HG03196 (cell line): ENCODE data around the gene ADGRF5.

Experiments
- ATAC-seq: cut with Tn5 transposase; IDR thresholded peaks from one replicate; pipeline ENCODE4 v1.9.1; 2021; ENCODE audit not compliant: unreplicated experiment

ADGRF5 gene, protein sequence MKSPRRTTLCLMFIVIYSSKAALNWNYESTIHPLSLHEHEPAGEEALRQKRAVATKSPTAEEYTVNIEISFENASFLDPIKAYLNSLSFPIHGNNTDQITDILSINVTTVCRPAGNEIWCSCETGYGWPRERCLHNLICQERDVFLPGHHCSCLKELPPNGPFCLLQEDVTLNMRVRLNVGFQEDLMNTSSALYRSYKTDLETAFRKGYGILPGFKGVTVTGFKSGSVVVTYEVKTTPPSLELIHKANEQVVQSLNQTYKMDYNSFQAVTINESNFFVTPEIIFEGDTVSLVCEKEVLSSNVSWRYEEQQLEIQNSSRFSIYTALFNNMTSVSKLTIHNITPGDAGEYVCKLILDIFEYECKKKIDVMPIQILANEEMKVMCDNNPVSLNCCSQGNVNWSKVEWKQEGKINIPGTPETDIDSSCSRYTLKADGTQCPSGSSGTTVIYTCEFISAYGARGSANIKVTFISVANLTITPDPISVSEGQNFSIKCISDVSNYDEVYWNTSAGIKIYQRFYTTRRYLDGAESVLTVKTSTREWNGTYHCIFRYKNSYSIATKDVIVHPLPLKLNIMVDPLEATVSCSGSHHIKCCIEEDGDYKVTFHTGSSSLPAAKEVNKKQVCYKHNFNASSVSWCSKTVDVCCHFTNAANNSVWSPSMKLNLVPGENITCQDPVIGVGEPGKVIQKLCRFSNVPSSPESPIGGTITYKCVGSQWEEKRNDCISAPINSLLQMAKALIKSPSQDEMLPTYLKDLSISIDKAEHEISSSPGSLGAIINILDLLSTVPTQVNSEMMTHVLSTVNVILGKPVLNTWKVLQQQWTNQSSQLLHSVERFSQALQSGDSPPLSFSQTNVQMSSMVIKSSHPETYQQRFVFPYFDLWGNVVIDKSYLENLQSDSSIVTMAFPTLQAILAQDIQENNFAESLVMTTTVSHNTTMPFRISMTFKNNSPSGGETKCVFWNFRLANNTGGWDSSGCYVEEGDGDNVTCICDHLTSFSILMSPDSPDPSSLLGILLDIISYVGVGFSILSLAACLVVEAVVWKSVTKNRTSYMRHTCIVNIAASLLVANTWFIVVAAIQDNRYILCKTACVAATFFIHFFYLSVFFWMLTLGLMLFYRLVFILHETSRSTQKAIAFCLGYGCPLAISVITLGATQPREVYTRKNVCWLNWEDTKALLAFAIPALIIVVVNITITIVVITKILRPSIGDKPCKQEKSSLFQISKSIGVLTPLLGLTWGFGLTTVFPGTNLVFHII (N-terminal part only)

GRCh38 chr6:46921731-46922130, at the start of gene ADGRF5:
Gene ADGRF5 (minus strand): TSS chr6:46921938. CDS start chr6:46906762, 15,176 bp downstream.
- no peak for ATAC-seq

DNA sequence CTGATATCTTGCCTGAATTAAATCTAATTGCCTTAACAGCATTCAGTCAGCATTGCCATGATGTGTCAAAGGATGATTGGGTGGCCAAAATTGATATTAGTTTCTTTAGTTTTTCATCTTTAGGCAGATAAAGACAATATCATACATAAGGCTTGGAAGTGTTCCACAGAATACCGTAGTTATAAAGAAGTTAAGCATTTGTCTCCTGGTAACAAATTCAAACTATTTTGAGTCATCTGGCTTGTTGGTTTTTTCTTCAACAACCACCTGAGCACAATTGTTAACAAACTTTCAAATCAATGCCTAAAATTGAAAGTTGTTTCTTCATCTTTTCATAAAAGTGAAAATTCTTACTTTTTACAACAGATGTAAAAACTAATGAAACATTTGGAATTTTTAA, 47.5 kb upstream of the ADGRF5 start:
- ATAC-seq: no peak

DNA sequence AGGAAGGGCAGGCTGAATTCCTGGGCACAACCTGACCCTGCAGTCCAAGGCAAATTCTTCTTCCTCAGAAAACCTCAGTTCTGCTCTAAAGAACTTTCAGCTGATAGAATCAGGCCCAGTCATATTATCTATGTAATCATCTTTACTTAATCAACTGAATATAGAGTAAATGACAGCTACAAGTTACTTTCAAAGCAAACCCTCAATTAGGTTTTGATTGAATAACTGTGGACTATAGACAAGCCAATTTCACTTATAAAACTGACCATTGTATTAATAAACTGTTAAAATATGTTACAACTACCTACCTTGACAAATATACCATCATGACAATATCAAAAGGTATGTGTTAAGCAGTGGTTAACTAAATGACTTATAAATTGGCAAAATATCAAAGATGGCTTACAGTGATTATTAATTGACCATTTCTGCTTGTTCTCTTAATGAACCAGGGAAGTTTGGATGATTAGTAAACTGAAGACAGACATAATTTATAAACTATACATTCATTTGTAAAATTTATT, 46.1 kb upstream of the ADGRF5 start:
- ATAC-seq: no peak

GRCh38 chr6:46964716-46965519, 43.2 kb upstream of the ADGRF5 start:
- ATAC-seq: no peak

DNA sequence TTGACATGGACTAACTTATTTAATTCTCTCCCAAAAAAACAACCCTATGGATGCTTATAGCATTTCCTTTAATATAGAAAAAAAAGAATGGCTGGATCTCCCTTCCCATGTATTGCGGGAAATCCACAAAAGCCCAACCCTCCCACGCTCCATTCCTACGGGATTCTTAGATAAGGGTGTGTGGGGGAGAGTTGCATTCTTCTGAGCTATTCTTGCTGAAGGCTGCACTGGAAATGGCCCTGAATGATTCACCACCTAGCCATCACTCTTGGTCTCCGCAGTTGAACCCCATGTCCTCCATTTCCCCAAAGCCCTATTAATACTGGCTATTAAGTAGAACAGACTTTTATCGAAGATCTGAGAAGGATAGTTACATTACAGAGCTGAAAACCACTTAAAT, 41.9 kb upstream of the ADGRF5 start:
- no peak for ATAC-seq

DNA sequence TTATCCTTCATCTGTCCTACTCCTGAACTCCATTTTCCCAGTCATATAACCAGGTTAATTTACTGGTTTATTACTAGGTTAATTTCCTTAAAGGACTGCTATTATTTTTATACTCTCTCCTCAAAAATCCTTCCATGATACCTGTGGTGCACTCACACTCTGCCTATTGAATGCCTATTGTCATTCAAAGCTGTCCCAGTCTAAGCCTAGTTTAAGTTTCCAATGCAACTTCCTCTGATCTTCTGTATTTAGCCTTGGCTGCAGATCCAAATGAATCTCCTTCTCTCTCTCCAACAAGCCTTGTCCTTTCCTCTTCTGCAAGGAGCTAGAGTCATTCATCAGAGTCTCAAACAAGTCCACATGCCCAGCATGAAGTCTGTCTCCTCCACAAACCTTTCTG, 41.3 kb upstream of the ADGRF5 start:
- no peak for ATAC-seq

GRCh38 chr6:46961711-46962110, 40.0 kb upstream of the ADGRF5 start:
- ATAC-seq: no peak

GRCh38 chr6:46961232-46961631, 39.5 kb upstream of the ADGRF5 start:
- no peak for ATAC-seq

GRCh38 chr6:46959419-46959818, 37.7 kb upstream of the ADGRF5 start:
- no peak for ATAC-seq

DNA sequence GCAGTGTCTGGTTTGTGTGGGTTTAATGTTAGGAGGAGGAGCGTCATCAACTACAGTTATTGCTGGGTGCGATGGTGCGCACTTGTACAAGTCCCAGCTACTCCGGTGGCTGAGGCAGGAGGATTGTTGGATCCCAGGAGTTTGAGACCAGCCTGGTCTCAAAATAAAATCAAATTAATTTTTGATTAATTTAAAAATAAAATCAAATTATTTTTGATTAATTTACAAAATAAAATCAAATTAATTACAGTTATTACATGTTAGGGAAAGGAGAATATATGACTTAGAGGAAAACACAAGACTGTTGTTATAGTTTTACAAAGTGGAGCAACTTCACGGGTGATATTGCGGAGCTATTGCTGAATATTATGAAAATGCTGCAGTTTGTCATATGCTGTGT, 34.7 kb upstream of the ADGRF5 start:
- ATAC-seq: no peak

DNA sequence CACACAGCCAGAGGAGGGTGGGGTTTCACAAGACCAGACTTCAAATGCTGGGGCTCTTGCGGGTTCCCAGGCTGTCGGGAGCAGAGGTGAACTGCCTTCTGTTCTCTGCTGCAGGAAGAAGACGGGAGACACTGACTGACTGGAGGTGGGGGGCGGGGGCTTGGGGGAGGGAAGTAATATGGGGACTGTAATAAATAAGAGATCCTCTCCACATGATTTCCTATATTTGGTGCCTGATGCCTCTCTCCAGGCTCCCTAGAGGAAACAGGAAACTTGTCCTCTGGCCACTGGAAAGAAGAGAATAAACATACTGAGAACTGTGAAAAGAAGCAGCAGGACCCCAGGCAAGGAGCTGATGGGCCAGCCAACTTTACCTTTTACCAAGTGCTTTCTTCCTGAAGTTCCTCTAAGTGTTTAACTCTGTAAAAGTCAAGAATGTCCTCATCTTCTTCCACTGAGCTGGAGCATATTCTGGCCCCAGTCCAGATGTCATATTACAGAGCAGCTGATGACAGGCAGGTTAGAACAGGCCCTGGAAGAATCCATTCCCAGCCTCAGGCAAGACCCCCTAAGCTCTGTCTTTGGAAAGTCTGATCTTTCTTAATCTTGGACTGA, 33.2 kb upstream of the ADGRF5 start:
- no peak for ATAC-seq

GRCh38 chr6:46953921-46954320, 32.2 kb upstream of the ADGRF5 start:
- ATAC-seq: no peak

DNA sequence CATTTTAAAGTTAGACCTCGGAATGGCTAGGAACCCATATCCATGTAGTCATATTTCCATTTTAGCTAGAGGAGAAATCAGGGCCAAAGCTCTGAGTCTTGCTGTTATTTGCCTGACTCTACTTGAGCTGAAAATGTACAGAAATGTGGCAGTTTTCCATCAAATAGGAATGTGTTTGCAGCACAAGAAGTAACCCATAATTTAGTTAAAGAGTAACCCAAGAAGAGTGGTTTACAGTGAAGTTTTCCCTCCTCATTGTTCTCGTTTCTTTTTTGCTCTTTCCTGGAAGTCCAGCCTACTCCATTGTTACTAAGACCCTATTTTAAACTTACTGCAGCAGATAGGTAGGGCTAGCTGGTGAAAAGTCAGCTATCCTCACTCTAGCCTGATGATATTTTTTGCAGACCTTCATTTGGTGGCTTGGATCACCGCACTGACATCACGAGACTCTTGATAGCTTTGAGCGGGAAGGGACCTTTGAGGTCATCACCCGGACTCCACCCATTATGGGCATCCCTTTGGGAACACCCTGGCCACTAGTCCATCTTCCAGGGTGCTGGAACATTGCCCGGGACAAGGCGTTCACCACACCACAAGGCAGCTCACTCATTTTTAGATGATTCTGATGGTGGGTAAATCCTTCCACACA, 28.0 kb upstream of the ADGRF5 start:
- no peak for ATAC-seq

GRCh38 chr6:46948699-46949098, 27.0 kb upstream of the ADGRF5 start:
- no peak for ATAC-seq

DNA sequence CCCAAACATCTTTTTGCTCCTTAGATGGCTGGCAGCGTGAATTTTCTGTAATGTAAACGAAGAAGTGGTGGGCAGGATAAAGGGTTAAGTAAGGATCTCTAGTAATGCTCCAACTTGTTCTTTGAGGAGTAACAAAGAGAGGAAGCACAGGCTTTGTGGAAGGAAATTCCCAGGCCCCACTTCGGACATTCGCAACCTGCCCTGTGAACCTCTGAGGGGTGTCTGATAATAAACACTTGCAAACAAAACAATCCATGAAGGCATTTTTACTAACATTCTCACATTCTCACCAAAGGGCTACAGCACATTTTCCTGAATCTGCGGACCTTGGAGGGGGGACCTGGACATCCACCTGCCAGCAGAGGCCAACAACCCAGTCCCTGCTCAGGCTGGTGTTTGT, 25.8 kb upstream of the ADGRF5 start:
- ATAC-seq: no peak

DNA sequence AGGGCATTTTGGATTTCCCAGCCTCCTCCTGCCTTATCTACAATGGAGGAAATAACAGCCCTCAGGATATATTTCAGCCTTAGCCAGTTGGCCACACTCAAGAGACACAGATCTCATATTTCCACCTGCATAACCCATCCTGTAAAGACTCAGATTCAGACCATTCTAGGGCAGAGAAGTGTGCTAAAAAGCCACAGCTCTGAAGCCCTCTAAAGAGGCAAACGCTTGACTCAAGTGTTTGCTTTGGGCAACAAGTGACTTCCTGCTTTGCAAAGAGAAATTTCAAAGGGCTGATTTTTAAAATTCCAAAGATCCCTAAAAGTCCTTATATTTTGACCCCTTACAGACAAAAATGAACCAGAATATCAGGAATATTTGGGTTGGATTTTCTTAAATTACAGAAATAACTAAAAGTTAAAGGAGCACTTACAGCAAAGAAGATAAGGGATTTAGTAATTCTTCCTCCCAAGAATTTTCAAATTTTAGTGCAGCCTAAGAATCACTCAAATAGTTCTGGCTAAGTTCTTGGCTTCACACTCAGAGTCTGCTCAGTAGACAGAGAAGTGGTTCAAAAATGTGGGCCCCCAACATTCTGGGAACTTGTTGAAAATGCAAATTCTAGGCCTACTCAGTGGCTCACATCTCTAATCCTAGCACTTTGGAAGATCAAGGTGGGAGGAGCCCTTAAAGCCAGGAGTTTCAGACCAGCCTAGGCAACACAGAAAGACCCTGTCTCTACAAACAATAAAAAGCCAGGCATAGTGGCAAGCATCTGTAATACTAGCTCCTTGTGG, 18.9 kb upstream of the ADGRF5 start:
- no peak for ATAC-seq

- ATAC-seq: no peak
Observed at GRCh38 chr6:46937642-46938041, 15.9 kb upstream of the ADGRF5 start.

- no peak for ATAC-seq
Observed at GRCh38 chr6:46935687-46936086, 13.9 kb upstream of the ADGRF5 start.

- no peak for ATAC-seq
Observed at GRCh38 chr6:46933751-46934150, 12.0 kb upstream of the ADGRF5 start.
